GM21515 (cell line): ENCODE results near the gene TRPC3.
"Not testable (repeated sequence)": the region's sequence is repeated elsewhere in the genome, so short reads cannot be mapped to it uniquely, and the experiment has no call there.

Experiments
- ATAC-seq: cut with Tn5 transposase; IDR thresholded peaks from one replicate; pipeline ENCODE4 v1.9.1; 2021; ENCODE audit not compliant: unreplicated experiment

Gene TRPC3

DNA sequence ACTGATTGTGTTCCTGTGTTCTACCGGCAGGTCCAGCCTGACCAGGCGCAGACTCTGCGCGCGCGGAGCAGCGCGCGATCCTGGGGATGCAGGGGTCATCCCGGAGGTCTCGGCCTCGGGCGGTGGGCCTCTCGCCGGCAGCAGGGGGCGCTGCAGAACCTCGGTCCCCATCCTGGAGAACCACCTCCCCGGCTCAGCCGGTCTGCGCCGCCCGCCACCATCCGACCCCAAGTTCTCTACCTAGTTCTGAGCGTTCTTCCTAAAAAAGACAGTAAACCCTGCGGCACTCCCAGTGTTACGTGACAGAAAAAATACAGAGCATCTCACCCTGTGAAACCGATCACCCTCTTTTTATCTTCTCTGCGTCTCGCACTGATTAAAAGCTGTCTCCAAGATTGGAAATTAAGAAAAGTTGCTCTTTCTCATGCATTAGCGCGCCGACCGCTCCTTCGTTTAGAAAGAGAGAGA is 1.6 kb downstream of the TRPC3 start:
- peak; percentile 94 for ATAC-seq

DNA sequence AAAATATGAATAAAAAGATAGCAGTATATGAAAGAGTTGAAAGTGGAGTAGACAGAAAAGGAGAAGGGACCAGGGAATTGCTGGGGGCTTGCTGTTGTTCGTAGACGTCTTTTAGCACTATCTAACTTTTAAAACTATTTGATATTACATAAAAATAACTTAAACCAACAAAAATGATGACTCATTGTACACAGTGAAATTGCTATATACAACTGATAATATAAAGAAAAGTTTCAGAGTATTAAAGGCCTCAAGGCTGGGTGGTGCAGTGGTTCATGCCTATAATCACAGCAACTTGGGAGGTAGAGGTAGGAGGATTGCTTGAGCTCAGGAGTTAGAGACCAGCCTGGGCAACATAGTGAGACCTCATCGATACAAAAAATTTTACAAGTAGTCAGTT is 5.2 kb downstream of the TRPC3 start:
- ATAC-seq, result no peak

DNA sequence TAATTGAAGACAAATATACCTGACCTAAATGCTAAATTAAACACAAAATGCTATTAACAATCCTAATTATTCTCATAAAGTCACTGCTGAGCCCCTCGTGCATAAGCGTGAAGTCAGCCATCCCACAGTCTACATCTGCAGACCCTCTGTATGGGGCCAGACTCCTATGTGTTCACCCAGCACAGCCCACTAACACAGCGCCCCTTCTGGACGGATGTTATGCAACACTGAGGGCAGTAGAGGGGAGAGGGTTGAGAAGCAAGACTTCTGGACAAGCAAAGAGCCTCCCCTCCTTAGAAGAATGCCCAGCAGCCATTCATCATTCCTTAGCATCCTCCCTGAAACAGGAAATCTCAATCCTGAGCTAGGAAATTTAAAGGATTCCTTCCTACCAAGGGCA is 7.9 kb downstream of the TRPC3 start:
- no peak for ATAC-seq

DNA sequence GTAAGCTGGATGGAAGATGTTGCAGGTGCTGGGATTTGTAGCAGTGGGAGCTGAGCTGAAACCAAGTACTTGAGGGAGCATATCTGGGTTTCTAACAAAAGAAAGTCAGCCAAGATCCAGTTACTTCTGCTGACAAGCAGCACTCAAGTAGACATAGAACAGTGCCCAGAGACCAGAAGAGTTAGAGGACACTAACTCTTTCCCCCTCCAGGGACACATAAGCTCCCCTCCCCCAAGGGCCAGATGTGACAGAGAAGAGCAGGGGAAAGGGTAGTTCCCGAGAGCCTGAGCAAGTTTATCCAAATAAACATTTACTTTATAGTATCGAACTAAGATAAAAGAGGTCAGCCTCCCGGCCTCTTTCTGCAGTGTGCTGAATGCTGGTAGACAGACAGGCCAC is 12.2 kb downstream of the TRPC3 start:
- no peak for ATAC-seq

DNA sequence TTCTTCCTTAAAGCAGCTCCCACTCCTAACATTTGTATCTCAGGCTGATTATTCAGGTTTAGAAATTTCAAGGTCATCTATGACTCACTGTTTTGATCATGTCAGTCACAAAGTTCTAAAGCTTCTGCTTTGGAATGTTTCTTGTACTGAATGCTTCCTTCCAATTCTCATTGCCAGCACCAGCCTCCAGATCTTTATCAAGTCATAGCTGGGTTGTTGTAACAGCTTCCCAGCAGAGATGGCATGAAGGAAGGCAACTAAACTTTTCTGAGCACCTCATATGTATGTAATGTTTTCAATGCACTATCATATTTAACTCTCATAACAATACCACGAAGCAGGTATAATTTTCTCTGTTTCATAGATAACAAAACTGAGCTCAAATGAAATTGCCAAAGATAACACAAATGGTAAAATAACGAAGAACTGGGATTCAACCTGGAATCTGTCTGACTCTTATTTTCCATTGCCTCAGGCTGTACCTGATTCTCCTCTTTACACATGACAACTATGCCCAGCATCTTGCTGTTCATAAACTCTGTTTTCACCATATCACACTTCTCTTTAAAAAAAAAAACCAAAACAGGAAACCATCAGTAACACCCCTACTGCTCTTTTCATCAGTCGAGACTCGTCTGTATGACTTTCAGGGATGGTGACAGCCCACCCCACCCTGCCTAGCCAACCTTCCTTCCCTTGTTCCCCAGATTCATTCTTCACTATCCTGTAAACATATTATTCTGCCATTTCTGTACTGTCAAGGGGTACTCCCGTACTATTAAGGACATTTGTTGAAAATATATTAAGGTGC is 13.4 kb downstream of the TRPC3 start:
- ATAC-seq, result no peak

DNA sequence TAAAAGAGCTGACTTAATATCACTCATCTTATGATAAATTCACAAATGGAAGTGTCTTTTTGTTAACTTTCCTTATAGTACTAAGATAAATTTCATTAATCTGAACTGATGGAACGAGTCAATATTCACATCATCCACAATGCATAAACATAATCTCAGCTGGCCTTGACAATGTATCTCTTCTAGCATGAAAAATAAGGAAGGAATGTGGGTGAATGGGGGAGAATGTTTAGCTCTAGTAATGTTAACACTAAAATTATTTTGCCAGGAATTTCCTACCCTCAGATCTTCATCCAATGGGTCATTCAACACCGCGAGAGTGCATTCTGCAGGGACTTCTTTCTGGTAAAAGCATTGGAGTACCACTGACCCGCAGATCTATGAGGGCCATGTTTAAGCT is 15.8 kb downstream of the TRPC3 start:
- no peak for ATAC-seq

DNA sequence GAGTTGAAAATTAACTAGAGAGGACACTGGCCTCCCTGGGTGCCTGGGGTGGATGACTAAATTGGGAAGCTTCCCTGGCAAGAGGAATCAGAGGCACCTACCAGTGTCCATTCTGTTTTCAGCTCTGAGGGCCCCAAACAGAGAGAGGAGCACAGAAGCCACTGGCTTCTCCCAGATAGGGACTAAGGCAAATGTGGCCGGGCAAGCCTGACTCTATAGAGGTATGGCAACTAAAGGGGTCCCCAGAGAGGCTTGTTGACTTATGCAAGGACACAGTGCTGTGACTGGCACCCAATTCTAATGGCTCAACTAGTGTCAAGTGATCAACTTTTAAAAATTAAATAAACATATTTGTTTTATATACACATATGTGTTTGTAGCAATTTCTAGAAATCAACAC is 17.2 kb downstream of the TRPC3 start:
- no peak for ATAC-seq

DNA sequence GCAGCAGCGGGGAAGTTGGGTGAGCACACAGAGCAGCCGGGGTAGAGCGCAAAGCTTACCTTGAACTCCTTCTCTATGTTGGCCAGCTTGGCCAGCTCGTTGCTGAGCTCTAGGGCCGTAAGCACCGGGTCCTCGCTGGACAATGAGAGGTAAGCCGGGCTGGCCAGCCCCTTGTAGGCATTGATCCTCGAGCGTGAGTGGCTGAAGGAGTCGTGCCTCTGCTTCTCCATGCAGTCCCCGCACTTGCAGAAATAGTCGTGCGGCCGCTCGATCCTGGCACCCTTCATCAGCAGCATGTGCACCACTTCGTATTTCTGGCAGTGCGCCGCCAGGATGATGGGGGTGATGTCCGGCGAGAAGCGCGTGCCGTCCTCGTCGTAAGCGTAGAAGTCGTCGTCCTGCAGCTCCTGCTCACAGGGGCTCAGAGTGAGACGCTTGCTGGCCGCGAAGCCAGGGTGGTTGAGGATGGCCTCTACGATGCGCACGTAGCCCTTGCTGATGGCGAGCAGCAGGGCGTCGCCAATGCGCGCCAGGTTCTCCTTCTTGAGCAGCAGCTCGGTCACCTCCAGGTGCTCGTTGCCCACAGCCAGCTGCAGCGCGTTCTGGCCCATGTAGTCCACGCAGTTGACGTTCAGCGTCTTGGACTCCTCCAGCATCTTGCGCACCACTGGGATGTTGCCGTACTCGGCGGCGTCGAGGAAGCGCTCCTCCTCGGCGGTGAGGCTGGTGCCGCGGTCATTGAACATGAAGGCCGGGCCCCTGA is 19.5 kb downstream of the TRPC3 start:
- no peak for ATAC-seq

DNA sequence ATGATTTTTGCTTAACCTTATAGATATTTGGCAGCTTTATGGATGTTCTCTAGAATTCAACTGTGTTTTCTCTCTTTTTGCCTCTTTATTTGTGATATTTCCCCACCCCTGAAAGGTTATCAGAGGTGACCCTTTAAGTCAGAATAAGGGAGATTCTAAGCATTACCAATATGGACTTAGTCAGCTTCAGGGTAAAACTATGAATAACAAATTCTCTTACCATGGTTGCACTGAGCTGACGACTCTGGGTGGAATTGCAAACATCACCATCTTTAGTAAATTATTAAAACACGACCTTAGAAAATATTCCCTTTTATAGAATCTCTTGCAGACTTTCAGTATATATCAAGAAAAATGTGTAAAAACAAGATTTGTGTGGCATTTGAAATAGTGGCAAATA is 21.6 kb downstream of the TRPC3 start:
- no peak for ATAC-seq

DNA sequence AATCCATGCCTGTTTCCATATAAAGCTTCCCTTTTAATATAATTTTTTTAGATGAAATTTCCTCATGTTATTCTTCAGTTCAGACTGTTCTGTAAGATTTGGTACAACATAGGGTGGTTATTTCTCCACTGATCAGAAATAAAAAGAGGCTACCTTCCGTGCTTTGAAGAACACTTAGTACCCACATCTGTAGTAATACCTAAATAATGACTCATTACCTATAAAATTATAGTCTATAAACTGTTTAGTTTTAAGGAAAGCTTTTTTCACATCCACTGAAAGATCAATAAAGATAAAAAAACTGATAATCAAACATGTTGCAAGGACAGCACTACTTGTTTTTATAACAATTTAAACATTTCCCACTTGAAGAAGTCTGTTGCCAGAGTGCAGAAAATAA is 23.9 kb downstream of the TRPC3 start:
- ATAC-seq, result no peak

DNA sequence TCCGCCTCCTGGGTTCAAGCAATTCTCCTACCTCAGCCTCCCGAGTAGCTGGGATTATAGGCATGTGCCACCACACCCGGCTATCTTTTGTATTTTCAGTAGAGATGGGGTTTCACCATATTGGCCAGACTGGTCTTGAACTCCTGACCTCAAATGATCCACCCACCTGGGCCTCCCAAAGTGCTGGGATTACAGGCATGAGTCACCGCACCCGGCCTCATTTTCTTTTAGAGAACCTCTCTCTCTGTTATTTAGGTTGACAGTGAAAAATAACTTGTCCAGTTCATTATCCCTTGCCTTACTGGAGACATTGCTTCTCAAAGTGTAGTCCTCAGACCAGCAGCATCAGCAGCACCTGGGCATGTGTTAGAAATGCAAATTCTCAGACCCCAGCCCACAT is 25.4 kb downstream of the TRPC3 start:
- ATAC-seq, result not testable (repeated sequence)

DNA sequence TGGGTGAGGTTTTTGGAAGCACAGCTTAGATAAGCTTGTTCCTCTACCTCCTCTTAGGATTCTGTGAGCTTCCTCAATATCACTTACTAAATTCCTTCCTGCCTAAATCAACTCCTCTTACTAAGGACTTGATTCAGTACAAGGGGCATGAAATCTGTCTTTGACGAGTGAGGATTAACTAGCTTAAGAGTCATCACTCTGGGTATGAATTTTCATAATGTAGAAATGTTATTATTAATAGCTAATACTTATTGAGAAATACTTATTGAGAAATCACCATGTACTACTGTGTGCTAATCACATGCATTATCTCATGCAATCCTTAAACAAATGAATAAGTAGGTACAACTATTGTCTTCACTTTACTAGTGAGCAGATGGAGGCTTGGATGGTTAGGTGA is 28.6 kb downstream of the TRPC3 start:
- ATAC-seq, result no peak

DNA sequence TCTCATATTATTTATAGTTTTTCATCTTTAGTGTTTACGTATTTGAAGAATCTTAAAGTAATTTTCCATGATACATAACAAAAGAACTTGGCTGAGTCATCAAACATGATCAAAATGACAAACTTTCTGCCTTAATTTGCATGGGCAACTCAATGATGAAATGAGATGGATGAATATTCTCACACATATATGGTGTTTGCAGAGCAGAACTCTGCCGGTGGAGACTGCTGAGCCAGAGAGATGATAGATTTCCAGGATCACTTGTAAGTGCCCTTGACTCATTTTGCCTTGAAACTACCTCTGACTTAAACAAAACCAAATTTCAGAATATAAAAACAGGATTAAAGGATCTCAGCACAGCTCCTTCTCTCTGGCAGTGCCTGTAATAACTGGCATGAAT is 38.2 kb downstream of the TRPC3 start:
- ATAC-seq, result no peak

DNA sequence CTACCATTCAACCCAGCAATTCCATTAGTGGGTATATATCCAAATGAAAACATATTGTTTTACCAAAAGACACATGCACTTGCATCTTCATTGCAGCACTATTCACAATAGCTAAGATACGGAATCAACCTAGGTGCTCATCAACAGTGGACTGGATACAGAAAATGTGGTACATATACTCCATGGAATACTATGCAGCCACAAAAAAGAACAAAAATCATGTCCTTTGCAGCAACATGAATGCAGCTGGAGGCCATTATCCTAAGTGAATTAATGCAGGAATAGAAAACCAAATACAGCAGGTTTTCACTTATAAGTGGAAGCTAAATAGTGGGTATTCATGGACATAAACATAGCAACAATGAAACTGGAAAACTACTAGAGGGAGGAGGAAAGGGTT is 43.5 kb downstream of the TRPC3 start:
- no peak for ATAC-seq

DNA sequence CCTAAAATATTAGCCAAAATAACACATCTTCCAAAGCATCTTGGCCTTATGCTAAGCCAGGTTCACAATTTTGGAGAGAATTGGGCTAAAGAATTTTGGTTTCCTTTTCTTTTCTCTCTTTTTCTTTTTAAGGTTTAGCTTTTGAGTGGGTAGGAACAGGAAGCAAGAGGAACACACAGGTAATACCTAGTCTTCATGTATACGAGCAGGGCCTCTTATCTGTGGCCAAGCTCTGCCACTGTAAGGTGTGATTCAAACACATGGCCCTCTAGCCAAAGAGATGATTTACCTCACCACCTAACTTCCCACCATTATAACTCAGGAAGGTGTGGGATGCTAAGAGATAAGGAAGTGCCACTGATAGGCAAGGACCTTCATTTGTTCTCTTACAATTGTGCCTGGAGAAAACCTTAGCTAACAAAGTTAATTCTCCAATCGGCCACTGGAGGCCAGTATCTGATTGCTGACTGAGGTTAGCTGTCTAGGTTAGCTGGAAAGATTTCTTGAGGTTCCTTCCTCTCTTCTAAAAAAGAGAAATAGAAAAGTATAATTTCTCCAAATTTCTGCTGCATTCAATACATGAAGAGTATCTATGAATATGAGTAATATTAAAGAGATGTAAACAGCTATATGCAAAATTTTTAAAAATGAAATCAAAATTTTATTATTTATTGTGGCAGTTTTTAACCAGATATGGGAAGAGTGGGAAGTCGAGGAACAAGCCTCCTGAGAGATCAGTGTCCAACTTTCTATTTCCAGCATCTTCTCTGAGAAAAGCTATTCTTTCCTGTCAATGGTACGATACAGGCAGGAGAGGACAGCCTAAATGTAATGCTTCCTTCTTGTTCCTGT is 51.5 kb downstream of the TRPC3 start:
- peak; percentile 95 for ATAC-seq

DNA sequence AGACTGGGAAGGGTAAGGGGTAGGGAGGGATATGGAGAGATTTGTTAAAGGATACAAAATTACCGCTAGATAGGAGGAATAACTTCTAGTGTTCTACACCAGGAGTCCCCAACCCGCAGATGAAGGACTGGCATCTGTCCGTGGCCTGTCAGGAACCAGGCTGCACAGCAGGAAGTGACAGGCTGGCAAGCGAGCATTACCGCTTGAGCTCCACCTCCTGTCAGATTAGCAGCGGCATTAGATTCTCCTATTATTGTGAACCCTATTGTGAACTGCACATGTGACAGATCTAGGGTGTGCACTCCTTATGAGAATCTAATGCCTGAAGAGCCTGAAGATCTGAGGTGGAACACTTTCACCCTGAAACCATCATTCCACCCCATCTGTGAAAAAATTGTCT is 53.7 kb downstream of the TRPC3 start:
- ATAC-seq, result no peak

DNA sequence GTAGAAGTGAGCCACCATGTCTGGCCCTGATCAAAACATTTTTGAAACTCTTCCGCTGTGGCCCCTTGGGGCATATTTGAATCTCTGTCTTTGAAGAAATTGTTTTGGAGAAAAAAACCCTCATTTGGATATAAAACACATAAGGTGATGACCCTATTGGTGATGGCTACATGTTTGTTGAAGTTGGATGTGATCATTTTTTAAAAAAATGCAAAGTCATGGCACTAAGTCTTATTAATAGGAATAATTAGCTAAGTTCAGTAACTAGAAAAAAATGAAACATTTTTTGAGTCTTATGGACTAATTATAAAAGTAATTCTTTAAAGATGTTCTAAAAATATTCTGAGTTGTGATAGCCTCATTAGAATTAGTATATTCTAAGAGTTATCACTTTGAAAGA is 63.7 kb downstream of the TRPC3 start:
- no peak for ATAC-seq

DNA sequence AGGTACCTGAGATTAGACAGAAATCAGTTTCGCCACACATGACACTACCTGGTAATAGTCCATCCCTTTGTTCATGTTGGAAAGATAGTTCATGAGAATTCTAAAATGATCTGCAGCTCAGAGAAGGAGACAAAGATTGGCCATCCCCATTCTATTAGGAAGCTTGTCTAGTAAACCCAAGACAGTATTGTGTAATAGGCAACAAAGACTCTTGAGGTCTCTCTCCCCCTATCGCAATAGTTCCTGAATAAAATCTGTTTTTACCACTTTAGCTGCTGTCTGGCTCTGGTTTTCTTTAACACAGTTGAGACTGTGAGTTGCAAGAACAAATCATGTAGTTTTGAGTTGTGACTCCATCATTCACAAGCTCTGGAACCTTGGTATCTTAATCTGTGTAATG is 66.7 kb downstream of the TRPC3 start:
- no peak for ATAC-seq

DNA sequence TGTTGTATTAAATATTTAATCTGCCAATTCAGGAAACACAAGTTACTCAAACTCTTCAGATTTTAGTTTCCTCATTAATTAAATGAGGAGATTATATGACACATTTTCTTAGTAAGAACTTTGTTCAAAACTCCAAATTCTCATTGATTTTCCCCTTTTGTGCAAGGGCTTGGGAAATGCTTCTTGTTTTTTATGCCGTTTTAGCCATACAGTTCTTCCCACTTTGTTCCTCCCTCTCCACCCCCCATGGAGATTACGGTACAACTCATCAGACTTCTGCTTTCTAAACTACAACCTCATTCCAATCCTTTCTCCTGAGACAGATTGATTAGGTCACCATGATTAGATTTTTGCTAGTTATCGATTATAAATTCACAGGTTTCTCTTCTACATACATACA is 70.7 kb downstream of the TRPC3 start:
- ATAC-seq, result no peak

DNA sequence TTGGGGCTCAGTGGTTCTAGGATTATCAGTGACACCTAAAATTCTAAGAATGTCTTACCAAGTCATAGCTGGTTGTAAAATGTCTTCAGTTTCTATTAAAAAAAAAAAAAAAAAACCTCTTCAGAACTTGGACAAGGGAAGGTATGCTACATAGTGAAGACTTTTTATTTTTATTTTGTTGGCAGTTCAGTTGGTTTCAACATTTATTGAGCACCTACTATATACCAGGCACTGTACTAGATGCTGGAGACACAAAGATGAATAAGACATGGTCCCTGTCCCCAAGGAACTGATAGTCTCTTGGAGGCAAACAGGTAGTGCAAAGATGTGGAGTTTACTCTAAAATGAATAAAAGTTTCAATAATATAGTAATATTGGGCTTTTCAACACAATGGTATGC is 72.7 kb downstream of the TRPC3 start:
- ATAC-seq, result no peak

DNA sequence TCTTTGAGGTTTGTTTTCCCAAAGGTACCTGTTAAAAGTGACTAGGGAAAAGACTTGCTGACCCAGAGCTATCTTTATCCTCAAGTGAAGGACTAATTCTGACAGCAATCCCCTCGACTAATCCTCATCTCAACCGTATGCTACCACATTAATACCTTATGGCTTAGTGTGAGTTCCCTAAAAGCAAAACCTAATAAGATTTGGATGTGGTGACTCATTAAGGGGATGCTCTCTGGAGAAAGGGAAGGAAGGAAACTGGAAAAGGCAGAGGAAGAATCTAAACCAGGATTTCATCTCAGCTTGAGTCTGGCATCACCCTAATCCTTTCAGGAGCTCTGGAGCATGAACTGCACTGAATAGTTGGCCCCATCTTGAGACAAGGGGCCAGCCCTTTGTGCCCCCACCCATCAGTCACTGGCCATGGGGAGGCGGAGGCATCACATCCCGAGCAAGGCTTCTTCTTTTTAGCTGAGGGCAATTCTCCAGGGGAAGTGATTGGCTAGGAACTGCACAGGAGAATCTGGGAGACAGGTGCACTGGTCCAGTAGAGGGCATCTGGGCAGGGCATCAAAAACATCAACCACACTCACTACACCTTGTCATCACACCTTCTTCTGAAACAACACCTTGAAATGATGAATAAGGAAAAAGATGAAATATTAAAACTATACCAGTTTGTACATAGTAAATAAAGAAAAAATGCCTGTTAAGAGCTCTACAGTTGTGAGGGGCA is 74.7 kb downstream of the TRPC3 start:
- ATAC-seq, result no peak
